Activated naive CD8-positive, alpha-beta T cell (primary cell): Measurements from ENCODE around the gene SPECC1.
"Not testable (repeated sequence)": the region's sequence is repeated elsewhere in the genome, so short reads cannot be mapped to it uniquely, and the experiment has no call there.

Source experiments
- H3K27ac Mint-ChIP-seq: one replicate; pipeline ENCODE4 v1.8.0; 2021; ENCODE audit warnings: mixed read lengths
- H3K27me3 Mint-ChIP-seq: one replicate; pipeline ENCODE4 v1.8.0; 2021; ENCODE audit warnings: mixed read lengths
- H3K36me3 Mint-ChIP-seq: one replicate; pipeline ENCODE4 v1.8.0; 2021; ENCODE audit warnings: mixed read lengths
- H3K4me1 Mint-ChIP-seq: one replicate; pipeline ENCODE4 v1.8.0; 2021; ENCODE audit warnings: low read depth, mixed read lengths
- H3K4me3 Mint-ChIP-seq: one replicate; pipeline ENCODE4 v1.8.0; 2021; ENCODE audit warnings: mild to moderate bottlenecking, mixed read lengths
- H3K9me3 Mint-ChIP-seq: one replicate; pipeline ENCODE4 v1.8.0; 2021; ENCODE audit warnings: low read depth, mixed read lengths

The SPECC1 gene, protein sequence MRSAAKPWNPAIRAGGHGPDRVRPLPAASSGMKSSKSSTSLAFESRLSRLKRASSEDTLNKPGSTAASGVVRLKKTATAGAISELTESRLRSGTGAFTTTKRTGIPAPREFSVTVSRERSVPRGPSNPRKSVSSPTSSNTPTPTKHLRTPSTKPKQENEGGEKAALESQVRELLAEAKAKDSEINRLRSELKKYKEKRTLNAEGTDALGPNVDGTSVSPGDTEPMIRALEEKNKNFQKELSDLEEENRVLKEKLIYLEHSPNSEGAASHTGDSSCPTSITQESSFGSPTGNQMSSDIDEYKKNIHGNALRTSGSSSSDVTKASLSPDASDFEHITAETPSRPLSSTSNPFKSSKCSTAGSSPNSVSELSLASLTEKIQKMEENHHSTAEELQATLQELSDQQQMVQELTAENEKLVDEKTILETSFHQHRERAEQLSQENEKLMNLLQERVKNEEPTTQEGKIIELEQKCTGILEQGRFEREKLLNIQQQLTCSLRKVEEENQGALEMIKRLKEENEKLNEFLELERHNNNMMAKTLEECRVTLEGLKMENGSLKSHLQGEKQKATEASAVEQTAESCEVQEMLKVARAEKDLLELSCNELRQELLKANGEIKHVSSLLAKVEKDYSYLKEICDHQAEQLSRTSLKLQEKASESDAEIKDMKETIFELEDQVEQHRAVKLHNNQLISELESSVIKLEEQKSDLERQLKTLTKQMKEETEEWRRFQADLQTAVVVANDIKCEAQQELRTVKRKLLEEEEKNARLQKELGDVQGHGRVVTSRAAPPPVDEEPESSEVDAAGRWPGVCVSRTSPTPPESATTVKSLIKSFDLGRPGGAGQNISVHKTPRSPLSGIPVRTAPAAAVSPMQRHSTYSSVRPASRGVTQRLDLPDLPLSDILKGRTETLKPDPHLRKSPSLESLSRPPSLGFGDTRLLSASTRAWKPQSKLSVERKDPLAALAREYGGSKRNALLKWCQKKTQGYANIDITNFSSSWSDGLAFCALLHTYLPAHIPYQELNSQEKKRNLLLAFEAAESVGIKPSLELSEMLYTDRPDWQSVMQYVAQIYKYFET

DNA sequence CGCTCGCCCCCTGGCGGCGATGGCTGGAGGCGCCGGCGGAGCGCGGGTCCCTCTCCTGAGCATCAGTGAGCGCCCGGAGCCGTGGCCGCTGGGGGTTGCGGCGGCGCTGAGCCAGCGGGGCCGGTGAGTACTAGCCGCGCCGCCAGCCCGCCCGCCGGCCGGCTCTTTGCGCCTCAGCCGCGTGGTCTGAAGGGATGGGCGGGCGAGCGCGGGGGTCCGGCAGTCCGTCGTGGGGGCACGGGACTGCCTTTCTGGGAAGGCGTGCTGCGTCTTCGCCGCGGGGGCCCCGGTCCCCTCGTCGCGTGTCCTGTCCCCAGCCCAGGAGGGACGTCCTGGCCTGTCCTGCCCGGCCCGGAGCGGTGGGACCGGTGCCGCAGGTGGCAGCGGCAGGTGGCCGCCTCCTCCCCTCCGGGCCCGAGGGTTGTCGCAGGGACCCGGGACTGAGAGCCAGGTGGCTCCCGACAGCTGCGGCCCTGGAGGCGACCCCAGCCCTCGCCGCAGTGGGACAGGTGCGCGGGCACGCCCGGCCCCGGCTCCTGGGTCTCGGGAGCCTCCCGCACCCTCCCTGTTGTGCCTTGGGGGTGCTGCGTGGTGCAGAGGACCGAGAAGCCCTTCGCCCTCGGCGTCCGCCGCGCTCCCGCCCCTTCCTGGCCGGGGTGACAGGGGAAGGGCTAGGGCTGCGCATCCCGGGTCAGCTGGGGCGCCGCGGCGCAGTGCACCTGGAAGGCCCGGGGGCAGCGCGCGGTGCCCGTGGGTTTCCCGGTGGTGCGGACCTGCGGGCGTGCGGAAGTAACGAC is at the start of gene SPECC1:
Gene SPECC1, plus strand, starts transcription at position 58 of the 797 bp plus-strand sequence. CDS start 87,293 bp downstream, outside the sequence.
- H3K27ac Mint-ChIP-seq, result no peak within 1 kb of the TSS
- peak within 1 kb of the TSS; percentile 92 for H3K4me3 Mint-ChIP-seq
- no peaks in the 10 kb centered on the region for H3K36me3 Mint-ChIP-seq
- peaks cover 31% of the 10 kb centered on the region for H3K27me3 Mint-ChIP-seq
- no peaks in the 10 kb centered on the region for H3K9me3 Mint-ChIP-seq
- H3K4me1 Mint-ChIP-seq, result peaks cover 6% of the 10 kb centered on the region

DNA sequence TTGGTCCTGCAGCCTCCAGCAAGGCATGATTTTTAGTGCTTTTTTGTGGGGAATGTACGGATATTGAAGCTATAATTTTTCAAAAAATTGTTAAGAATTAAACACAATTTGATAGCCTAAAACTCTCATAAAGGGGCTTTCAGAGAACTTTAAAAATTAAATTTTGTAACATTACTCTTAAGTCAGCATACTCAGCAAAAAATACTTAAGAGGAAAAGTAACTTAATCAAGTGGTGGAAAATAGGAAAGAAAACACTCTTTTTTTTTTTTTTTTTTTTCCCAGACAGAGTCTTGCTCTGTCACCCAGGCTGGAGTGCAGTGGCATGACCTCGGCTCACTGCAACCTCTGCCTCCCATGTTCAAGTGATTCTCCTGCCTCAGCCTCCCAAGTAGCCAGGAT is 46.2 kb upstream of the SPECC1 start:
- Mint-ChIP-seq H3K4me1 (peaks cover 47% of the 10 kb centered on the region), H3K36me3 (peaks cover 13% of the 10 kb centered on the region)
- H3K4me3 Mint-ChIP-seq, H3K27me3 Mint-ChIP-seq, H3K27ac Mint-ChIP-seq, H3K9me3 Mint-ChIP-seq: not testable (repeated sequence)

DNA sequence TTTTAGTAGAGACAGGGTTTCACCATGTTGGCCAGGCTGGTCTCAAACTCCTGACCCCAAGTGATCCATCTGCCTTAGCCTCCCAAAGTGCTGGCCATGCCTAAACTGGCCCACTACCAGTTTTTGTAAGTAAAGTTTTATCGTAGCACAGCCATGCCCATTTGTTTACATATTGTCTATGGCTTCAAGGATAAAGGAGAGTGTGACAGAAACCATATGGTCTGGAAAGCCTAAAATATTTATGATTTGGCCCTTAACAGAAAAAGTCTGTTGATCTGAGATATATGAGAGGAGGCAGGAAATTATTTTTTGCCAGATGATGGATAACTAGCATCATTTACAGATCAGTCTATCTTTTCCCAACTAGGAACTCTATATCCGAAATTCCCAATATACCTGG is 36.0 kb upstream of the SPECC1 start:
- no peak overlapping the region for H3K4me3 Mint-ChIP-seq
- H3K27me3 Mint-ChIP-seq, result no peaks in the 10 kb centered on the region
- peaks cover 23% of the 10 kb centered on the region for H3K36me3 Mint-ChIP-seq
- peak overlapping the region; percentile 64 for H3K27ac Mint-ChIP-seq
- H3K4me1 Mint-ChIP-seq, result peaks cover 61% of the 10 kb centered on the region
- H3K9me3 Mint-ChIP-seq, result no peaks in the 10 kb centered on the region

DNA sequence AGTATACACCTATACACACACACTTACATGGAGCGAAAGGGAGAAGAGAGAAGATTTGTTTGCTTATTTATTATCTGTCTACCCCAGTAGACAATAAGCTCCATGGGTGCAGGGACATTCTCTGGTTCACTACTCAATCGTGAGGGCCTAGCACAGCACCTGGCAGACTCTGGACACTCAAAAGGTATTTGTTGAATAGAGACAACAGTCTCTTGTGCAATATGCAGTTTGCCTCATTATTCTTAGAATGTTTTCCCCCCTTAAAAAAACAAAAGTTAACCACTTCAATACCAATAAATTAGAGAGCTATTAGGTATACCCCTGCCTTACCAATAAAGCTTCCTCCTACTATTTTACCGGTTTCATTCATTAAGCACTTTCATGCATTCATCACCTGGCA is 33.6 kb upstream of the SPECC1 start:
- Mint-ChIP-seq H3K4me3 (peak overlapping the region; percentile 65), H3K9me3 (no peaks in the 10 kb centered on the region), H3K36me3 (peaks cover 16% of the 10 kb centered on the region), H3K4me1 (peaks cover 53% of the 10 kb centered on the region), H3K27me3 (no peaks in the 10 kb centered on the region), H3K27ac (peak overlapping the region; percentile 83)

DNA sequence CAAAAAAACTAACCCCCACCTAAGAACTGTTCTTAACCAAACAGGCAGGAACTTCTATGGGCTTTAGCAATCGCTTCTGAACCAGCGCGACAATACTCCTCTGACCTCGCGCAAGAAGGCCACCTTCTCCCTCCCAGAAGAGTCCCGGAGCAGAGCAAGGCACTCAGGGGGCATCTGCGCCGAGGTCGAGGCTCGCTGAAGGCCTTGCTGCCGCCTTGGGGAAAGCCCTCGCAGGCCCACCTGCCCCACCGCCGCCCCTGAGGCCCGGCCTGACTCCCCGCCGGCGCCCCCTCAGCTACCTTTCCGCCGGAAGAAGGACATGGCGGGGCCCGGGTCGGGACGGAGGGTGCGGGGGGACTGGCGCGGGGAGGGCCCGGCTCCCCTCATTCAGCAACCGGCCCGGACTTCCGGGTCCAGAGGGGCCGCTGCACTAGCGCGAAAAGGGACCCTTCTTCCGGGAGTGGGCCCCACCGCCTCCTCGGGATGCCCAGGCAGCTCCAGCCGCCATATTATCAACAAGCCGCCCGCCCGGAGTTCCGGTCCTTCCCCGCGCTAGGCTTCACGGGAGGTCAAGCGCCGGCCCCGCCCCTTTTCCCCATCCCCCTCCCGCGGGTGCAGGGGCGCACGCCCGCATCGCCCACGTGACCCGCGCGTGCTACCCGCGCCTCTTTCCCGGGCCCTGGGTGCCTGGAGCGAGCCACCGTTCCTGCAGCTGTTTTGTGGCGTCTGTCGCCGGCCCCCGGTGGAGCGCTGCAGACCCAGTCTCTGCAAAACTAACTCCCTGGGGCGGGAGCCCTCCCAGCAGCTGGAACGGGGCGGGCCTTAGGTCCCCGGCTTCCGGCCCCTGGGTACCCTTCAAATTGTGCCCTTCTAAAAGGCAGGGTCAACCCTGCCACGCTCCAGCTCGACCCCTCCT is 31.6 kb upstream of the SPECC1 start, which contains the start of gene AKAP10:
Gene AKAP10, minus strand, starts transcription at position 536 of the 916 bp plus-strand sequence. Its CDS starts 149 bp downstream, at position 387.
- Mint-ChIP-seq H3K27ac (peak within 1 kb of the TSS; percentile 96), H3K36me3 (peaks cover 9% of the 10 kb centered on the region), H3K4me1 (peaks cover 46% of the 10 kb centered on the region)

DNA sequence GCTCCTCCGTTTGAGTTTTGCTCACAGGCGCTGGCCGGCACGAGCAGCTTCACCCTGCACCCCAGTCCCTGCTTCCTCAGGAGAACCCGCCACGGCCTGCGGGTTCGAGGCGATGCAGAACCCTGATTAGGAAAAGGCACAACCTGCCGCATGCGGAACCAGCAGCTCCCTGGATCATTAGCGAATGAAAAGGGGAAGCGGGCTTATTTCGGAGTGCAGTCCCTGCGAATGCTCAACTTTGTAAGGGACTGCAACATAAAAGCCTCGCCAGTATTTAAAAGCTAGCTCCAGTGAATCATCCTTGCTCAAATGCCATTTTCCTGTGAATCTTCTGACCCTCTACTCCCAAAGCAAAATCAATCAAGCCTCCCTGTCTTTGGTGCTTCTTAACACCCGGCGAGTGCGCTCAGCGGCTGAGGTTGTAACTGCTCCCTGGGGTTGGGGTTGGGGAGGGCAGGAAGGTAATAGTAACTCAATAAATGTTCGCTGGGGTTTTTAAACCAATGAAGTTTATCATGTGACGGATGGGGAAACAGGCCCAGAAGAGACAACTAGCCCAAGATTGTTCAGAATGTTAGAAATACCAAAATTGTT is 30.9 kb upstream of the SPECC1 start:
- Mint-ChIP-seq H3K9me3 (no peaks in the 10 kb centered on the region), H3K27me3 (no peaks in the 10 kb centered on the region), H3K4me1 (peaks cover 39% of the 10 kb centered on the region), H3K4me3 (peak overlapping the region; percentile 89), H3K36me3 (peaks cover 8% of the 10 kb centered on the region), H3K27ac (peak overlapping the region; percentile 96)

More for the DNA sequence above, 31.6 kb upstream of the SPECC1 start, which contains the start of gene AKAP10:
- no peaks in the 10 kb centered on the region for H3K27me3 Mint-ChIP-seq
- H3K4me3 Mint-ChIP-seq, result peak within 1 kb of the TSS; percentile 89
- H3K9me3 Mint-ChIP-seq, result no peaks in the 10 kb centered on the region

DNA sequence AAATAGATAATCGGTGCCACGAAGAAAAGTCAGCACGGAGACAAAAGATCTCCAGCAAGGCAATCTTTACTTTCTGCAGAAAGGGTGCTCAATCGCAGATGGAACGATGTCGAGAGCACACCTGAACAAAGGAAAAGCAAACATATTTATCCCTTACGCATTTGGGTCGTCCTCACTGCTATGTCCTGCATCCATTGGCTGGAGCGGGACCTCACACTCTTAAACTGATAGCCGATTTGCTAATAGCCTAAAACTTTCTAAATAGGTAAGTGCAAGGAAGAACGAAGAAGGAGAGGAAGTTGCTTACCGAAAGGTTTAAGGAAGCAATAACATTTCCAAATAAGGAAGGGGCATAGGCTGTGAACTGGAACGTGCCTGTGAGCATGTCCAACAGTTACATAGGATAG is 30.4 kb upstream of the SPECC1 start:
- Mint-ChIP-seq H3K4me3 (peak overlapping the region; percentile 89), H3K27me3 (no peaks in the 10 kb centered on the region), H3K36me3 (peaks cover 5% of the 10 kb centered on the region), H3K27ac (peak overlapping the region; percentile 96), H3K4me1 (peaks cover 34% of the 10 kb centered on the region), H3K9me3 (no peaks in the 10 kb centered on the region)

DNA sequence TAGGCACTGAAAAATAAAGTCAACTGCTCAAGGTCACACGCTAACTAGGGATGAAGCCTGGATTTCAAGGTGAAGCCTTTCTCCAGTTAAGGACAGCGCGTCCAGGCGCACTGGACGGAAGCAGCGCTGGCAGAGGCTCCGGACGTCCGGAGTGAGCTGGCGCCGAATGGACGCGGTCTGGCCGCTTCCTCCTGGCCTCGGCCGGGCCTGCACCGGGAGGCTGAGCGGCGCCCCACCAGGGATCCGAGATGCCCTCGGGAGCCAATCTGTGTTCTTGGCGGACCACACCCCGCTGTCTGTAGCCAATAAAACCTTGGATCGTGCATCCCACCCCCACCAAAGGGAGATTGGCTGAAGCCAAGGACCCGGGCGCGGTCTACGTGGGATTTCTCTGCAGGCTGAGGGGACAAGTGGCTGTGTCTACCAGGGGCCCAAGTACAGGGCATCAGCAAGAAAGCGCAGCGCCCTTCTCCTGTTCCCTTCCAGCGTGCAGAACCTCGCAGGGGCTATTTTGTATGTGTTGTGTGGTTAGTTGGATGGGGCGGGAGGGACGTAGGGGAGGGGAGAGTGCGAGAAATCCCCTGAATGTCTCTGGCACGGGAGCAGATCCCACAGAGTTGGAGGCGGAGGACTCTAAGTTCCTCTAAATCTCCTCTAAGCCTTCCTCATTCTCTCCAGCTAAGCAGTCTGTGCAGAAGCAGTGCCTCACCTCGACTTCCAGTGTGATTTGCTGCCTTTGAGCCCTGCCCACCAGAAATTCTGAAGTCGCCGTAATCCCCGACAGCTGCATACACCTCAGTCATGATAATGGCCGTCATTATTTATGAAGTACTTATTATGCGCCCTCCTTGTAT is 29.0 kb upstream of the SPECC1 start:
- no peaks in the 10 kb centered on the region for H3K9me3 Mint-ChIP-seq
- no peak overlapping the region for H3K27ac Mint-ChIP-seq
- H3K27me3 Mint-ChIP-seq, result no peaks in the 10 kb centered on the region
- H3K4me3 Mint-ChIP-seq, result no peak overlapping the region
- H3K36me3 Mint-ChIP-seq, result peaks cover 5% of the 10 kb centered on the region
- H3K4me1 Mint-ChIP-seq, result peaks cover 22% of the 10 kb centered on the region

DNA sequence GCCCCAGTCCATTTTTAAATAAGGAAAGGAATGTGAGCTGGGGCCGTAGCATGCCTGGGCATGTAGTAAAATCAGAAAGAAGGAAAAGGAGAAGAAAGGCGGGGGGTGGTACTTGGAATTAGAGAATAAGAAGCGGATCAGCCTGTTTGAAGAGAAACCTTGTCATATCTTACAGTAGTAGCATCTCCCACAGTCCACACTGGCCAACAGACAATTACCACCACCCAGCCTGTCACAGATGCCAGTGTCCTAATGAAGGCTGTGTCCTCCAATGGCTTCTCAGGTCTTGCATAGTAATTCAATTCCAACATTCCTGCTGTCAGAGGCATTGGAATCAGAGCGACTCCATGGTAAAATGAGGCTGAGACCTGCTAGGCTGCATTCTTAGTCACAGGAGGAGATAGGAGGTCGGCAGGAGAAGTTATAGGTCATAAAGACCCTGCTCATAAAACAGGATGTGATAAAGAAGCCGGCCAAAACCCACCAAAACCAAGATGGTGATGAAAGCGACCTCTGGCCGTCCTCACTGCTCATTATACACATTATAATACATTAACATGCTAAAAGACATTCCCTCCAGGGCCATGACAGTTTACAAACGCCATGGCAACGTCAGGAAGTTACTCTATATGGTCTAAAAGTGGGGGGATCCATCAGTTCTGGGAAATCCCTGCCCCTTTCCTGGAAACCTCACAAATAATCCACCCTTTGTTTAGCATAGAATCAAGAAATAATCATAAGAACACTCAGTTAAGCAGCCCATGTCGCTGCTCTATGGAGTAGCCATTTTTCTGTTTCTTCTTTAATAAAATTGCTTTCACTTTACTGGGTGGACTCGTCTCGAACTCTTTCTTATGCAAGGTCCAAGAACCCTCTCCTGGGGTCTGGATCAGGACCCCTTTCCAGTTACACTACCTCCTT is 22.0 kb upstream of the SPECC1 start:
- Mint-ChIP-seq H3K4me3 (no peak overlapping the region), H3K4me1 (no peaks in the 10 kb centered on the region), H3K27me3 (no peaks in the 10 kb centered on the region), H3K36me3 (no peaks in the 10 kb centered on the region), H3K27ac (no peak overlapping the region), H3K9me3 (no peaks in the 10 kb centered on the region)

DNA sequence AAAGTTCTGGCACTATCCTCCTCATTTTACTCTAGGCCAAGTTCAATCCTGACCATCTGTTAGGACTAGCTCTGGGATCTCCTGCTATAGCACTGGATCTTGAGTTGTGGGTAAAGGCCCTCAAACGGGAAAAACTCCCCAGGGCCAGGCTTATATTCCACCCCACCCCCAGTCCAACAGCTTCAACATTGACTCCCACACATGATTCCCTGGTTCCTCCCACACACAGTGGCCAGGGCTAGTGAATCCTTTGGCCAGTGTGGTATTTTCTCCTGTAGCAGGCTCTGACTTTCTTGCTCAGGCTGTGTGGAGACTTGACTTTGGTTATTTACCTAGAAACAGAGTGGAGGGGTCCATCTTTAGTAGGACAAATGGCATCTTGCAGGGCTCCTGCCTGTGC is 21.3 kb upstream of the SPECC1 start:
- Mint-ChIP-seq H3K4me1 (peaks cover 3% of the 10 kb centered on the region), H3K27ac (no peak overlapping the region), H3K9me3 (no peaks in the 10 kb centered on the region)

DNA sequence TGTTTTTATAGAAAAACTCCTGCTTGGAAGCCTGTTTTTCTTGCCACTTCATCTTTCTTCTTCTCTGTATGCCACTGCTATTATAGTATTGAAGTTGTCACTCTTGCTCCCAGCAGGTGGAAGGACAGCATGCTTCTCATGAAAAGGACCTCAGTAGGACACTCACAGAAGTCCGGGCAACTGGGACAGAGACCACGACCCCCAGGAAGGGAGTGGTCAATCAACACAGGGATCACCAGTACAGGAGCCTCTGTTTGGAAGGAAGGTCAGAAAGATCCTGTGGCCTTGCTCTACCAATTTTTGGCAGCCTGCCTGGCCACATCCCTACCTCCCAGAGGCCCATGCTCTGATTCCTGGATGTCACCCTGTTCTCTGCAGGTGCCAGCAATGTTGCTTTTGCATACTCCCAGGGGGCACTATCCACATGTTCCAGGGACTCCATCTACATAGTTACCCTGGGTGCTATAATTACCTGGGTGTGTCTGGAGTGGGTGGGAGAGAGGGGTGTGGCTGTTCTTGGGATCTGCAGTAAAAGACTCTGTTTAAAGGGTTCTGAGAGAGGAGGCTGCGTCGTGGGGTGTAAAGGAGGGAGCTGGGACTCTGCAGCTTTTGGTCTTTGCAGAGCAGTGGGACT is 17.8 kb upstream of the SPECC1 start:
- Mint-ChIP-seq H3K27me3 (no peaks in the 10 kb centered on the region), H3K4me3 (no peak overlapping the region), H3K27ac (peak overlapping the region; percentile 46), H3K36me3 (no peaks in the 10 kb centered on the region), H3K4me1 (peaks cover 3% of the 10 kb centered on the region), H3K9me3 (no peaks in the 10 kb centered on the region)

More for the DNA sequence above, 21.3 kb upstream of the SPECC1 start:
- Mint-ChIP-seq H3K36me3 (no peaks in the 10 kb centered on the region), H3K4me3 (no peak overlapping the region), H3K27me3 (no peaks in the 10 kb centered on the region)
